ENCODE results near the gene ZBP1.

GRCh38 chr20:57627339-57627738, 7.1 kb upstream of the ZBP1 start:
- no peak for TF ChIP-seq CTCF (conservative IDR thresholded peaks at IDR 0.05; ENCODE audit: low read length)
- no peak for TF ChIP-seq EZH2phosphoT487 (IDR thresholded peaks at IDR 0.05; ENCODE audit: borderline replicate concordance)

Data from Loucy (cell line).